Measurements from ENCODE around the gene SCP2D1. TPM values are rescaled to one million over a fixed set of nuclear protein-coding genes. Genes with fewer than 3 reads are reported as not detected.

The SCP2D1 gene
- total RNA-seq, 1 experiment from 2014 or later = not detected

- ATAC-seq = no peak
- POLR2A ChIA-PET = no interaction called here
- Histone ChIP-seq H3K79me2 (ENCODE audit: insufficient read depth, low read length) (no peaks in the 10 kb centered on the region), H3K4me3 (replicated peaks in 1 of 2; ENCODE audit: low read depth in 1 of 2, low read length in 2 of 2) (no peak overlapping the region), H4K20me1 (ENCODE audit: insufficient read depth) (no peaks in the 10 kb centered on the region), H3K27ac (ENCODE audit: low read depth, low read length) (no peak overlapping the region), H3K9ac (ENCODE audit: low read length) (no peak overlapping the region), H3K9me3 (ENCODE audit: control insufficient read depth in 1 of 2, insufficient read depth in 1 of 2, low read depth in 1 of 2, low read length in 2 of 2) (no peaks in the 10 kb centered on the region), H3K27me3 (ENCODE audit: insufficient read depth, low read length) (peaks cover 5% of the 10 kb centered on the region), H2AFZ (ENCODE audit: low read depth, low read length, poor library complexity, severe bottlenecking) (no peak overlapping the region), H3K36me3 (ENCODE audit: control insufficient read depth in 1 of 2, insufficient read depth in 2 of 2, low read length in 2 of 2) (no peaks in the 10 kb centered on the region), H3K4me1 (ENCODE audit: control insufficient read depth in 1 of 2, insufficient read depth in 2 of 2, low read length in 2 of 2) (no peaks in the 10 kb centered on the region), H3K9me2 (ENCODE audit: insufficient read depth) (no peaks in the 10 kb centered on the region), H3K4me2 (ENCODE audit: low read length) (no peak overlapping the region)
- no TSS peak for BruUV-seq (replicated peaks)
- RAD21 ChIA-PET (ENCODE audit: low non-redundant PET in 1 of 2, low total read pairs in 2 of 2, uncharacterized antibody in 2 of 2, unreplicated experiment in 2 of 2) = no interaction called here
- intact Hi-C loops (cut with micrococcal nuclease) = no loop called here
- CTCF ChIA-PET = no interaction called here
- DNase-seq (ENCODE audit: low read depth, low spot score) = no peak
- no peak for TF ChIP-seq POLR2A (IDR thresholded peaks at IDR 0.05; ENCODE audit: borderline replicate concordance, extremely low read depth, insufficient read depth, insufficient read length)
- no peak for TF ChIP-seq CBX3 (IDR thresholded peaks at IDR 0.05; ENCODE audit: low read depth)
- TF ChIP-seq ZNF274 (IDR thresholded peaks at IDR 0.05; ENCODE audit: low read depth, low read length) = no peak
- TF ChIP-seq ZBTB33 (IDR thresholded peaks at IDR 0.05; ENCODE audit: extremely low read depth, insufficient replicate concordance, low read length) = no peak
- no peak for TF ChIP-seq ZFX (IDR thresholded peaks at IDR 0.05)
- no peak for TF ChIP-seq EZH2phosphoT487 (IDR thresholded peaks at IDR 0.05; ENCODE audit: borderline replicate concordance)
- TF ChIP-seq YY1 (IDR thresholded peaks at IDR 0.05; ENCODE audit: extremely low read depth, insufficient replicate concordance, low read depth, low read length) = no peak
These were observed 42.3 kb downstream of the SCP2D1 start for GRCh38 chr20:18855882-18856281.

- BruUV-seq (replicated peaks) = no TSS peak
- DNase-seq (ENCODE audit: low read depth, low spot score) = no peak
- Histone ChIP-seq H3K9me2 (ENCODE audit: insufficient read depth) (no peaks in the 10 kb centered on the region), H4K20me1 (ENCODE audit: insufficient read depth) (no peaks in the 10 kb centered on the region), H3K4me3 (replicated peaks in 1 of 2; ENCODE audit: low read depth in 1 of 2, low read length in 2 of 2) (no peak overlapping the region), H3K9ac (ENCODE audit: low read length) (no peak overlapping the region), H3K4me1 (ENCODE audit: control insufficient read depth in 1 of 2, insufficient read depth in 2 of 2, low read length in 2 of 2) (no peaks in the 10 kb centered on the region), H3K9me3 (ENCODE audit: control insufficient read depth in 1 of 2, insufficient read depth in 1 of 2, low read depth in 1 of 2, low read length in 2 of 2) (no peaks in the 10 kb centered on the region), H3K36me3 (ENCODE audit: control insufficient read depth in 1 of 2, insufficient read depth in 2 of 2, low read length in 2 of 2) (no peaks in the 10 kb centered on the region), H2AFZ (ENCODE audit: low read depth, low read length, poor library complexity, severe bottlenecking) (no peak overlapping the region), H3K27ac (ENCODE audit: low read depth, low read length) (no peak overlapping the region), H3K79me2 (ENCODE audit: insufficient read depth, low read length) (no peaks in the 10 kb centered on the region), H3K27me3 (ENCODE audit: insufficient read depth, low read length) (peaks cover 5% of the 10 kb centered on the region), H3K4me2 (ENCODE audit: low read length) (no peak overlapping the region)
- POLR2A ChIA-PET = no interaction called here
- CTCF ChIA-PET = no interaction called here
- RAD21 ChIA-PET (ENCODE audit: low non-redundant PET in 1 of 2, low total read pairs in 2 of 2, uncharacterized antibody in 2 of 2, unreplicated experiment in 2 of 2) = no interaction called here
- intact Hi-C loops (cut with micrococcal nuclease) = no loop called here
- no peak for ATAC-seq
- TF ChIP-seq ZBTB33 (IDR thresholded peaks at IDR 0.05; ENCODE audit: extremely low read depth, insufficient replicate concordance, low read length) (no peak), EZH2phosphoT487 (IDR thresholded peaks at IDR 0.05; ENCODE audit: borderline replicate concordance) (no peak), POLR2A (IDR thresholded peaks at IDR 0.05; ENCODE audit: borderline replicate concordance, extremely low read depth, insufficient read depth, insufficient read length) (no peak), ELF1 (IDR thresholded peaks at IDR 0.05; ENCODE audit: borderline replicate concordance, low read depth) (no peak), SIN3A (IDR thresholded peaks at IDR 0.05; ENCODE audit: low read depth) (no peak)
These were observed 43.3 kb downstream of the SCP2D1 start for GRCh38 chr20:18856873-18857272.
